OCI-LY3 (cell line): ENCODE data around the gene OMG.

Experiments
- CTCF ChIP-seq: fragments of 200-600, 300-600 bp; sonication (generic); IDR thresholded peaks from 2 replicates; pipeline ENCODE4 v1.5.1; 2014; ENCODE audit warnings: antibody characterized with exemption, low read length, low read depth
- EZH2phosphoT487 ChIP-seq: fragments of 200-600 bp; shearing (Covaris generic); IDR thresholded peaks from 2 replicates; pipeline ENCODE4 v1.6.1; 2018; ENCODE audit warnings: antibody characterized with exemption, mixed run types, low read depth

- TF ChIP-seq CTCF, result no peak
- TF ChIP-seq EZH2phosphoT487, result no peak
Measured at GRCh38 chr17:31311526-31311925, 14.5 kb upstream of the OMG start.
